Neuron (in vitro differentiated cells): ENCODE measurements around the gene ANKS1A.

ENCODE experiments used
- H2AFZ ChIP-seq: one replicate; pipeline ENCODE4 v1.6.1; 2013; ENCODE audit warnings: low read depth, mild to moderate bottlenecking, inconsistent platforms, low read length, moderate library complexity
- H3K27me3 ChIP-seq: one replicate; pipeline ENCODE4 v1.6.1; 2013; ENCODE audit warnings: low read length; ENCODE audit not compliant: insufficient read depth
- H3K36me3 ChIP-seq: one replicate; pipeline ENCODE4 v1.6.1; 2013; ENCODE audit warnings: low read length; ENCODE audit not compliant: insufficient read depth
- H3K4me1 ChIP-seq: one replicate; pipeline ENCODE4 v1.6.1; 2013; ENCODE audit warnings: low read length; ENCODE audit not compliant: insufficient read depth
- H3K4me3 ChIP-seq: 2 replicates; pipeline ENCODE4 v1.5.1; 2013; ENCODE audit warnings: mild to moderate bottlenecking, low read length, moderate library complexity
- H3K9me3 ChIP-seq: one replicate; pipeline ENCODE4 v1.6.1; 2013; ENCODE audit warnings: low read length

Gene ANKS1A

DNA sequence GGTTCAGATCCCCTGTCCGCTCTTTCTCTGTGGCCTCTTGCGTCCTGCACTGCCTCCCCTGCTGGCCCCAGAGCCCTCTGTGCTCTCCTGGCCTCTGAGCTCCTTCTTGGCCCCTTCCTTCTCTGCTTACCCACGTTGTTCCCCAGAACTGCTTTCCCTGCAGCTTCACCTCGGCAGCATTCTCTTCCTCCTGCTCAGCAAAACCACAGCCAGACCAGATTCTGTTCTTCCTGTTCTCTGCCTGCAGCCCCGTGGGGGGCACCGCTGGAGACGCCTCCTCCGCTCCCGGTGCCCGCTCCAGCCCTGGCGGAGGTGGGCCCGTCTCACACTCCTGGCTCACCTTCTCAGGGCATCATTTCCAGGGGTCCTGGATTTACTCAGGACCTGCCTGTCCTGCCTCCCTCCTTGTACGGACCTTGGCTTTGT lies 192.4 kb downstream of the ANKS1A start:
- Histone ChIP-seq H3K9me3 (no peaks in the 10 kb centered on the region), H3K36me3 (peaks cover 53% of the 10 kb centered on the region), H2AFZ (no peak overlapping the region), H3K4me3 (no peak overlapping the region), H3K27me3 (no peaks in the 10 kb centered on the region), H3K4me1 (peaks cover 8% of the 10 kb centered on the region)

DNA sequence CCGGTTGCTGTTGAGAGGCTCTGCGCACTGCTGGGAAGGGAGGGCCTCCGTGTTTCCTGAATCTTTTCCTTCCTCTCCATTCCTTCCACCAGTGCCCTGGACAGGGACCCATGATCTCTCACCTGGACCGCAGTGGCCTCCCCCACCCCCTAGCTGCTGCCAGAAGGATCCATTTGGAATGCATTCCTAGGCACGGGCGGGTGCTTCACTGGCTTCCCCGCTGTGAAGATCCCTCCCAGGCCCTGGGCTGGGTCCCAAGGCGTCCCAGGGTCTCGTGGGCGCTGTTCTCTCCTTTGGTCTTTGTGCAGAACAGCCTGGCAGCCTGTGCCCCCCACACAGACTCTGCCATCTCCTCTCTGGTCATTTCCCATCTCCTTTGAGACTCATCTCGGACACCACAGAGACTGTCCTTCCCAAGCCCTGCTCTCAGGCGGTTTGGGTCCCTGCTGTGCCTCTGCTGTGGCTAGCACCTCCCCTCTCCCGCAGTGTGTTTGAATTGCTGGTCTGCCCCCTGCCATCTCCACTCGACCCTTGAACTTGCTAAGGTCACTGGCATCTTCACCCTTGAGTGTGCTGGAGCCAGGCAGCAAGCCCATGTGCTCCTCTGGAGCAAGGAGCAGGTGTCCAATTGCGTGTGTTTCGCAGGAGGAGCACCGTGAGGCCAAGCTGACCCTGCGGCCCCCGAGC lies 193.1 kb downstream of the ANKS1A start:
- Histone ChIP-seq H3K27me3 (no peaks in the 10 kb centered on the region), H2AFZ (no peak overlapping the region), H3K36me3 (peaks cover 61% of the 10 kb centered on the region), H3K9me3 (no peaks in the 10 kb centered on the region), H3K4me3 (no peak overlapping the region), H3K4me1 (peaks cover 8% of the 10 kb centered on the region)

DNA sequence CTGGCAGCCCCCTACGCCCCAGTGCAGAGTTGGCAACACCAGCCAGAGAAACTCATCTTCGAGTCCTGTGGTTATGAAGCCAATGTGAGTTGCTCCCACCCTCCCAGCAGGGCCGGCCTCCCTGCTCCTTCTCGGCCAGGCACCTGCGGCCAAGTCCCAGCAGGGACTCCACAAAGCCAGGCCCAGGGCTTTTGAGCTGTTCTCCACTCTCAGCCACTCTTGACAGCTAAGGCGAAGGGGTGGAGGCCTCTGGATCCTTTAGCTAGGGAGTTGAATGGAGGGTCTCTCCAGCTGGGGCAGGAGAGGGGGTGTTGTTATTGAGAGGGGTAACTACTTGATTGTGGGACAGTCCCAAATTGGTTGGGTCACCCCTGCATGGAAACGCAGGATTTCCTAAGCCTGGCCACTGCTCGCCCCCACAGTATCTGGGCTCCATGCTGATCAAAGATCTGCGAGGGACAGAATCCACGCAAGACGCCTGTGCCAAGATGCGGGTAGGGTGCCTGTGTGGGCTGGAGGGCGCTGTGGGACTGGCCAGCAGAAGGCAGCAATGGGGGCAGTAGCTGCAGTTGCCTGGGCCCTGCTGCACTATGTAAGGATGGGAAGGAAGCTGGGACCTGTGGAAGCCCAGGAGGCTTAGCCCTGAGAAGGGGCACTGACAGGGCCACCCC lies 193.8 kb downstream of the ANKS1A start:
- Histone ChIP-seq H3K4me3 (no peak overlapping the region), H3K36me3 (peaks cover 66% of the 10 kb centered on the region), H2AFZ (no peak overlapping the region), H3K27me3 (no peaks in the 10 kb centered on the region), H3K9me3 (no peaks in the 10 kb centered on the region), H3K4me1 (peaks cover 8% of the 10 kb centered on the region)

DNA sequence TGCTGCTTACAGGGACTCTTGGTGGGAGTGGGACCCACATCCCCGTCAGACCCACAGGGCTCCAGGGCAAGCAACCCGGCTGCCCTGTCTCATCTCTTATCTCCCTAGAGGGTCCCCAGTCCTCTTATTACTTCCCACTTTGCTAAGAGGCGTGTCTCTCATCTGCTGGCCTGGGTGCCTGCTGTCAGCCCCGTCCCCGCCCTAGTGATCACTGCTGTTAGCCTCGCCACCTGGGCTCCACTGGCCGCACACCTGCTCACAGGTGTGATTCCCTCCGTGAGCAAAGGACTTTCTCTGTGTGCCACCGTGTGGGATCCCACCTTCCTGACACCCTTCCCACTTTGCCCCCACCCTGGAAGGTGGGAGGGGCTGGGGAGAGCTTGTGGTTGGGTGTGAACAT lies 194.5 kb downstream of the ANKS1A start:
- H3K9me3 ChIP-seq, result no peaks in the 10 kb centered on the region
- H3K4me3 ChIP-seq, result no peak overlapping the region
- H3K27me3 ChIP-seq, result no peaks in the 10 kb centered on the region
- peaks cover 71% of the 10 kb centered on the region for H3K36me3 ChIP-seq
- peaks cover 8% of the 10 kb centered on the region for H3K4me1 ChIP-seq
- no peak overlapping the region for H2AFZ ChIP-seq

DNA sequence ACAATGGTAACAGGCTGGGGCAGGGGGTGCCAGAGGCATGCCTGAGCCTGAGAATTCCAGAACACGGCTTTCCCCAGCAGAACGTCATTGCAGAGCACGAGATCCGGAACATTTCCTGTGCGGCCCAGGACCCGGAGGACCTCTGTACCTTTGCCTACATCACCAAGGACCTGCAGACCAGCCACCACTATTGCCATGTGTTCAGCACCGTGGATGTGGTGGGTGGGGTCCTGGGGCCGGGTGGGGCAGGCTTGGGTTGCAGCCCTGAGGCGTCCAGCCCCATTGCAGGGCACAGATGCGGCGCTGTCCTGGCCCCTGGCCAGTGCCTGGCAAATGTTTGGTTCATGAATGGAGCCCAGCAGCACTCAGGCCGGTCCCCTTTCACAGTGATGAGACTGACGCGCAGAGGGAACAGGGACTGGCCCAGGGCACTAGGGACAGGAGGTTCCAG lies 195.0 kb downstream of the ANKS1A start:
- Histone ChIP-seq H3K36me3 (peaks cover 70% of the 10 kb centered on the region), H3K27me3 (no peaks in the 10 kb centered on the region), H2AFZ (no peak overlapping the region), H3K4me3 (no peak overlapping the region), H3K9me3 (no peaks in the 10 kb centered on the region), H3K4me1 (peaks cover 8% of the 10 kb centered on the region)

DNA sequence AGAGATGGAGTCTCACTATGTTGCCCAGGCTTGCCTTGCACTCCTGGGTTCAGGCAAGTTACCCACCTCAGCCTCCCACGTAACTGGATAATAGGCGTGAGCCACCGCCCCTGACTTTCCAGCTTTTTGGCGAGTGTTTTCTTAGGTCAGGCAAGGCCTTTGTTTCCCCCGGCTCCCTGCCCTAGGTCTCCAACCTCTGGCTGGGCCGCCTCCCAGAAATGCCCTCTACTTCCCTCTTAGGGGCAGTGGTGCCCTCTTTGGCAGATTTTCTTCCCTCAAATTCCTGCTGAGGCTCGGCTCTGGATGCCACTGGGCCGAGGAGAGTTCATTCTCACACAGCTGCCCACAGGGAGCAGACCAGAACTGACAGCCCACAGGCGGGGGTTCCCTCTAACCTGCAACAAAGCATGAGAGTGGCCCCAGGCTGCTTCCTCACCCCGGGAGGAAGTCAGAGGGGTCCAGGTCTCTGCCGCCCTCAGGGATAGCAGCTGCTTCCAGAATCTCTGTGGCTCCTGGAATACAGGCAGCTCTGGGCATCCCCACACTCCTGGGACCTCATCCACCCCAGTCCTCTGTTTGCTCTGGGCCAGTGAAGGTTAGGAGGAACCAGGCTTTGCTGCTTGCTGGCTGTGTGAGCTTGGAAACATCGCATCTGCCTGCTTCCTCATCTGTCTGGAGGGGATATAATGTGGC lies 195.6 kb downstream of the ANKS1A start:
- H3K4me1 ChIP-seq, result peaks cover 8% of the 10 kb centered on the region
- H3K9me3 ChIP-seq, result no peaks in the 10 kb centered on the region
- peaks cover 64% of the 10 kb centered on the region for H3K36me3 ChIP-seq
- no peaks in the 10 kb centered on the region for H3K27me3 ChIP-seq
- no peak overlapping the region for H3K4me3 ChIP-seq
- no peak overlapping the region for H2AFZ ChIP-seq

DNA sequence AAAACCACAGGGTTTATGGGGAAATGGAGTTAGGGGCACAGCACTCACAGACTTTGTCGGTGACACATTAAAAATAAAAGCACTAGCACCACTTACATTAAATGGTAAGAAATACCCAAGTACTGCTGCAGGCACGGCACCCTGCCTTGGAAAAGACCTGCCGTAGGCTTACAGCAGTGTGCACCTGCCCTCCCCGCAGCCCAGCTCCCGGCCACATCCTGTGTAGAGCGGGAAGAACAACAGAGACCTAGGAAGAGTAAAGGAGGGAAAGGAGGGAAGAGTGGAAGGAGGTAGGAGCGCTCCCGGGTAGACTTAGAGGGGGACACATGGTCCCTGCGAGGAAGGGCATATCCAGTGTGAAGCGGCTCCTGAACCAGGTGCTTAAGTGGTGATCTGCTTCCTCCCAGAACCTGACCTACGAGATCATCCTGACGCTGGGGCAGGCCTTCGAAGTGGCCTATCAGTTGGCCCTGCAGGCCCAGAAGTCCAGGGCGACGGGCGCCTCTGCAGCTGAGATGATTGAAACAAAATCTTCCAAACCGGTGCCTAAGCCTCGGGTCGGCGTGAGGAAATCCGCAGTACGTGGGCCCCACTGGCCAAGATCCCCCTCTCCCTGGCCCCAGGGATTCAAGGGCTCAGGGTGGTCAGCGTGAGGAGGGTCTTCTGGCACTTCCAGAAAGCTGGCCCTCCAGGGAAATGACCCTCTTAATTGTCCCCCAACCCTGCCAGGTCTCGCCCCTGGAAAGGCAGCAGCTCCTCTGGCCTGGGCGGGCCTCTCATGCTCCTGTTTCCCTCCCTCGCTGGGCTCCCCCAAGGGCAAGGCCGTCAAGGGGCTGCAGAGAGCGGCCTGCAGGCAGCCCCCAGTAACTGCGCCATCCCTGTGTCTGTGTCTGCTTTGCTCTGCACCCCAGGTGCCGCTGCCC lies 196.6 kb downstream of the ANKS1A start:
- H3K36me3 ChIP-seq, result peaks cover 58% of the 10 kb centered on the region
- no peak overlapping the region for H2AFZ ChIP-seq
- no peaks in the 10 kb centered on the region for H3K27me3 ChIP-seq
- no peaks in the 10 kb centered on the region for H3K9me3 ChIP-seq
- H3K4me3 ChIP-seq, result no peak overlapping the region
- peaks cover 8% of the 10 kb centered on the region for H3K4me1 ChIP-seq

DNA sequence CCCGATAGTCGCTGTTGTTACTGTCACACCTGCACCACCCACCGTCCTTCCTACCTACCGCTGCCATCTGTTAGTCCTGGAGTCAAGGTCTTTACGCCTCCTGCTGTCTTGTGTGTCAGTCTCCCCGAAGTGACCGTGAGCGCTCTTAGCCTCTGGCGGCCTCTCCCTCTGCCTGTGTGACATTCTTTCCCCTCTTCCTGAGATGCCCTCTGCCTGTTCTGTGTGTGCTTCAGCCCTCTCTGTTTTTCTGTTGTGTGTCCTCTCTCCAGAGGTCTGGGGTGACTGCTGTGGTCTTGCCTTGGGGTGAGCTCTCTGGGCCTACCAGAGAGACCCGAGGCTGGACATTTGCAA lies 197.2 kb downstream of the ANKS1A start:
- peaks cover 55% of the 10 kb centered on the region for H3K36me3 ChIP-seq
- no peaks in the 10 kb centered on the region for H3K9me3 ChIP-seq
- no peak overlapping the region for H3K4me3 ChIP-seq
- no peaks in the 10 kb centered on the region for H3K27me3 ChIP-seq
- no peak overlapping the region for H2AFZ ChIP-seq
- peaks cover 8% of the 10 kb centered on the region for H3K4me1 ChIP-seq

DNA sequence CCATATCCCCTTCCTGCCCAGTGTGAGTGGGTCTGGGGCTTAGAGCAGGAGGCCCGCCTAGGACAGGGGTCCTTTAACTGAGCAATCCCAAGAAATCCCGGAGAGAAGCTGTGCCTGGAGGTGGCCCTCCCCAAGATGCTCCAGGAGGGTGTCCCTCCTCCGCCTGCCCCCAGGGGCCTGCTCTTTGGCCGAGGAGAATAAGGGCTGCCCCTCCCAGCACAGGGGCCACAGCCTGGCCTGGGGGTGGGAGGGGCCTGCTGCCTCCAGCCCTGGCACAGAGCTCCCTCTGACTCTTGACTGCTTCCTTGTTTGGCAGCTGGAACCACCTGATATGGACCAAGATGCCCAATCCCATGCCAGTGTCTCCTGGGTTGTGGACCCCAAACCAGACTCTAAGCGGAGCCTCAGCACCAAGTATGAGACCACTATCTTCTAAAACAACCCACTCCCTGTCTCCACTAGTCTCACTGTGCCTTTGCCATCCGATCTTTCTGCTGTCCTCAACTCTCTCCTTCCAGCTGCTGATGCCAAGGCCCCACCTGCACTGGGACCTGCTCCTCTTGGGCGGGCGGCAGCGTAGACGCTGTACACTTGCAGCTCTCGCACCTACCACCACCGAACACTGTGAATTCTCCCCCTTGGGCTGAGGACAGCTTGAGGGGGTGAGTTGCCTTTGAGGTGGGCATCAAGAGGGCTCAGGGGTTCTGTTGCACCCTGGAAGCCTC lies 197.7 kb downstream of the ANKS1A start:
- Histone ChIP-seq H3K4me1 (peaks cover 7% of the 10 kb centered on the region), H3K9me3 (no peaks in the 10 kb centered on the region), H3K4me3 (no peak overlapping the region), H3K36me3 (peaks cover 49% of the 10 kb centered on the region), H3K27me3 (no peaks in the 10 kb centered on the region), H2AFZ (no peak overlapping the region)

DNA sequence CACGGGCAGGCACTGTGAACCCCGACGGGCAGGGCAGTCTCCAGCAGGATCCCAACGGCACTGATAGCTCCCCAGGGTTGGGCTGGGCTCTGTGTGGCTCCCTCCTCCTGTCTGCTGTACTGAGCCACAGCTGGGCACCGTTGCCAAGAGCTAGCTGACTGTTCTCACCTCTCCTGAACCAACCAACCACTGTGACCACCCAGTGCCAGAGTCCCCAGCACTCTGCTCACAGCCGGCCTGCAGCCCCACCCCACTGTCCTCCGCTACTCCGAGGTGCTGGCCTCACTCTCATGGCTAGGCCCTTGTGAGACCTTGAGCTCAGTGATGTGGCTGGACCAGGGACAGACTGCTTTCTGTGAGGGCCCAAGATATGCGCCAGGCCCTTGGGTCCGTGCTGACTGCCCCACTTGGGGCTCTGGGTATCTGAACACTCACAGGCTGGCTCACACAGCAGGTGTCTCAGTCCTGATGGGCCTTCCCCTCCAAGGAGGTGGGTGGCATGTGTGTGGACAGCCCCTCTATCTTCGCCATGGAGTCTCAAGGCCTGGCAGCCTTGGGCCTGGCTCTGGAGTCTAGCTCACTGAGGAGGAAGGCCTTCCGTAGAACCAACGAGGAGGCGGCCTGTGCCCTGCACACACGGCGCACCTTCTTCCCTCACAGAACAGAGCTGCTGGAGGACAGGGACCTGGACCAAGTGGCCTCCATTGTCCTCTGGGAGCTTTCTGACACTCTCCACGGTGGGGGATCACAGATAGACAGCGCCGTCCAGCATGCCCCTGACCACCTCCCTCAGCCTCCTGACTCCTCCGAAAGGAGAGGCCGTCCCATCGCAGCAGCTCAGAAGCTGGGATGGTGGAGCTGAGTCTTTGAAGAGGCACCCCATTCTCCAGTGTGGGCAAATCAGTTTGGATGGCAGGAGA lies 198.6 kb downstream of the ANKS1A start:
- H3K27me3 ChIP-seq, result no peaks in the 10 kb centered on the region

DNA sequence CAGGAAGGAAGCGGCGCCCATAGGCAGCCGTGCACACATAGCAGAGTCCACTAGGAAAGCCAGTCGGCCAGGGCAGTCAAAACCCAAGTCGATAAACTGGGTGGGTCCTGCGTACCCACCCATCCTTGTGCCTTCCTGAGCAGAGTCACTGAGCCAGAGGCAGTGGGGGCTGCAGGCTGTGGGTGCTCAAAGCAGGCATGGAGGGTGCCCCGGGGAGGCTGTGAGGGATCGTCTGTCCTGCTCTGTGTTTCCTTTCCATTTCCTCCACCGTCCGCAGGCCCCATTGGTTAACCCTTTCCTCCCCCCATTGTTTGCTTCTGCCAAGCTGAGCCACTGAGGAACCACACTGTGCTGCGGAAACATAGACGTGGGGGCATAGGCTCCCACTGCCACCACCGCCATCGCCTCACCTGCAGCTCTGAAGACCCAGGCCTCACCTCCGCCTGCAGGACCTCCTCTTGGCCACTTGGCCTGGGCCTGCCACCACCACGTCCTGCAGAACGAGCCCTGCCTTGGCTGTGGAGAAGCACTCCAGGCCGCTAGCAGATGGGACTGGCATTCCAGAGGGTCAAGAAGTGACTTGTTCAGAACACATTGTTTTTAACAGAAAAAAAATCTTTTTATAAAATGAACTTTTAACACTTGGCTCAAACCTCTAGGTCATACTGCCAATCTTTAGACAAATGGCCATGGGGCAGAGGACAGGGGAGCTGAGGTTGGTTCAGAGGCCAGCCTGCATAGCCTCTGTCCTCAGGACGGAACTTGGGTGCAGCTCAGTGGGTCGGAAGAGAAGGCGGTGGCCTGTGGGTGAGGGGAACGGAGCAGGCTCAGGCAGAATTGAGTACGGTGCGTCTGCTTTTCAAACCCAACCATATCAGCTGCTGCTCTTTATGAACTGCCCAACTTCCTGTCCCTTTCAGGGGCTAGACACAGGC lies 199.5 kb downstream of the ANKS1A start:
- Histone ChIP-seq H3K4me1 (peaks cover 2% of the 10 kb centered on the region), H3K9me3 (no peaks in the 10 kb centered on the region), H3K4me3 (no peak overlapping the region), H3K27me3 (no peaks in the 10 kb centered on the region), H3K36me3 (peaks cover 42% of the 10 kb centered on the region), H2AFZ (no peak overlapping the region)

More for the DNA sequence above, 198.6 kb downstream of the ANKS1A start:
- Histone ChIP-seq H3K4me3 (no peak overlapping the region), H3K4me1 (no peaks in the 10 kb centered on the region), H3K36me3 (peaks cover 49% of the 10 kb centered on the region), H3K9me3 (no peaks in the 10 kb centered on the region), H2AFZ (no peak overlapping the region)
